MCF 10A (cell line): Measurements from ENCODE around the gene PDCD10. TPM values are rescaled to one million over a fixed set of nuclear protein-coding genes. Genes with fewer than 3 reads are reported as not detected.
A peak's percentile ranks its signal among the peaks of the same experiment; 100 is the strongest.

ENCODE experiments used
- BruUV-seq: library from RNA; stranded (reverse); fragments of 400-500 nt; replicated peaks from 2 replicates; lab custom pipeline; 2021; lab: Mats Ljungman, UMichigan
- CTCF ChIA-PET: fragments of 300-600 bp; sonication (Branson Sonifier 250); formaldehyde crosslinking; extraction: SDS; loops from one replicate; lab custom pipeline; 2021; ENCODE audit warnings: antibody characterized with exemption, inconsistent platforms; lab: Yijun Ruan, JAX
- POLR2A ChIA-PET: fragments of 300-600, 350-650 bp; sonication (Branson Sonifier 250); formaldehyde crosslinking; extraction: SDS; loops from one replicate; lab custom pipeline; 2020; ENCODE audit warnings: antibody characterized with exemption, inconsistent platforms; lab: Yijun Ruan, JAX
- DNase-seq: peaks from one replicate; pipeline ENCODE4 v3.0.0-alpha.2; 2018; ENCODE audit not compliant: unreplicated experiment
- H3K27ac Mint-ChIP-seq: one replicate; pipeline ENCODE4 v1.8.0; 2022; ENCODE audit warnings: mild to moderate bottlenecking, low read depth, mixed read lengths; ENCODE audit not compliant: unreplicated experiment
- H3K27me3 Mint-ChIP-seq: one replicate; pipeline ENCODE4 v1.8.0; 2022; ENCODE audit warnings: mixed read lengths; ENCODE audit not compliant: insufficient read depth, unreplicated experiment
- H3K36me3 Mint-ChIP-seq: one replicate; pipeline ENCODE4 v1.8.0; 2022; ENCODE audit warnings: mild to moderate bottlenecking, moderate library complexity, mixed read lengths; ENCODE audit not compliant: insufficient read depth, unreplicated experiment
- H3K4me1 Mint-ChIP-seq: one replicate; pipeline ENCODE4 v1.8.0; 2022; ENCODE audit warnings: mixed read lengths; ENCODE audit not compliant: insufficient read depth, unreplicated experiment
- H3K4me3 Mint-ChIP-seq: one replicate; pipeline ENCODE4 v1.8.0; 2022; ENCODE audit warnings: mild to moderate bottlenecking, moderate library complexity, mixed read lengths; ENCODE audit not compliant: unreplicated experiment
- H3K9me3 Mint-ChIP-seq: one replicate; pipeline ENCODE4 v1.8.0; 2022; ENCODE audit warnings: mixed read lengths; ENCODE audit not compliant: unreplicated experiment
- CTCF ChIP-seq: fragments of 200-600 bp; IDR thresholded peaks from one replicate; pipeline ENCODE4 v1.8.0; 2022; ENCODE audit warnings: antibody characterized with exemption, mild to moderate bottlenecking; ENCODE audit not compliant: unreplicated experiment
- intact Hi-C: fragments of 100-400 bp; cut with micrococcal nuclease; formaldehyde crosslinking; loops from 2 replicates; pipeline ENCODE4 v1.14.1; 2022
- total RNA-seq: library from RNA; stranded (reverse); gene quantifications from 2 replicates; pipeline ENCODE4 v1.2.3, GENCODE V29; 2022

The PDCD10 gene
- total RNA-seq, 1 experiment from 2014 or later = 63.3 TPM

GRCh38 chr3:167736264-167736787 lies 1.6 kb upstream of the PDCD10 start:
- no TSS peak for BruUV-seq
- Mint-ChIP-seq H3K27me3 (no peaks in the 10 kb centered on the region), H3K9me3 (no peaks in the 10 kb centered on the region), H3K27ac (no peak overlapping the region), H3K4me1 (peaks cover 22% of the 10 kb centered on the region), H3K4me3 (no peak overlapping the region), H3K36me3 (peaks cover 6% of the 10 kb centered on the region)
- ChIA-PET POLR2A (interaction anchor here (0.6 to 3.0 kb wide), 16 partner anchors 9 to 380 kb away, joined by 3 to 19 read pairs (median 5); partner anchors contain the start of gene GOLIM4), CTCF (interaction anchor here (1.3 to 2.4 kb wide), 3 partner anchors 16 to 103 kb away, joined by 3 to 8 read pairs (median 6); no protein-coding TSS in a partner anchor)
- DNase-seq = peak; percentile 5
- intact Hi-C loops = loop anchor here (5.0 kb wide), 2 partner anchors 139 to 146 kb away; no protein-coding TSS in a partner anchor
- no peak for TF ChIP-seq CTCF

GRCh38 chr3:167735233-167736138 lies 794 bp upstream of the PDCD10 start, which contains the start of gene SERPINI1:
TSS of gene SERPINI1 (plus strand) at chr3:167735721. CDS start at chr3:167789129, 53,408 bp downstream.
- no peaks in the 10 kb centered on the region for H3K27me3 Mint-ChIP-seq
- TSS peak; percentile 22 for BruUV-seq
- no peak within 1 kb of the TSS for H3K27ac Mint-ChIP-seq
- H3K4me1 Mint-ChIP-seq = peaks cover 22% of the 10 kb centered on the region
- intact Hi-C loops = loop anchor here (5.0 kb wide), 2 partner anchors 138 to 147 kb away; no protein-coding TSS in a partner anchor
- no peak for TF ChIP-seq CTCF
- H3K36me3 Mint-ChIP-seq = peaks cover 7% of the 10 kb centered on the region
- no peak within 1 kb of the TSS for H3K4me3 Mint-ChIP-seq
- H3K9me3 Mint-ChIP-seq = no peaks in the 10 kb centered on the region
- POLR2A ChIA-PET = interaction anchor here (0.6 to 3.0 kb wide), 24 partner anchors 9 to 1859 kb away, joined by 3 to 19 read pairs (median 4); partner anchors contain the start of gene GOLIM4
- CTCF ChIA-PET = interaction anchor here (0.6 to 2.4 kb wide), 3 partner anchors 104 to 356 kb away, joined by 3 to 8 read pairs (median 3); partner anchors contain the start of gene ZBBX
- peak; percentile 93 for DNase-seq

GRCh38 chr3:167733961-167734497 lies 663 bp downstream of the PDCD10 start:
- POLR2A ChIA-PET = interaction anchor here (0.6 to 2.7 kb wide), 4 partner anchors 14 to 148 kb away, joined by 3 to 19 read pairs (median 6); no protein-coding TSS in a partner anchor
- BruUV-seq = TSS peak; percentile 67
- H3K27ac Mint-ChIP-seq = no peak overlapping the region
- no peak for TF ChIP-seq CTCF
- CTCF ChIA-PET = no interaction called here
- H3K4me1 Mint-ChIP-seq = peaks cover 27% of the 10 kb centered on the region
- DNase-seq = peak; percentile 39
- H3K27me3 Mint-ChIP-seq = no peaks in the 10 kb centered on the region
- intact Hi-C loops = no loop called here
- no peak overlapping the region for H3K4me3 Mint-ChIP-seq
- peaks cover 7% of the 10 kb centered on the region for H3K36me3 Mint-ChIP-seq
- no peaks in the 10 kb centered on the region for H3K9me3 Mint-ChIP-seq
